Measurements from ENCODE around the gene FAM20A. TPM values are rescaled to one million over a fixed set of nuclear protein-coding genes. Genes with fewer than 3 reads are reported as not detected.
"Not testable (repeated sequence)": the region's sequence is repeated elsewhere in the genome, so short reads cannot be mapped to it uniquely, and the experiment has no call there.

The FAM20A gene
- total RNA-seq, 4 donors from 2014 or later = 0.78 to 6.4 (median 4.7) TPM

- DNase-seq (ENCODE audit: low spot score in 2 of 2) = no peak
- WGBS = 72% methylated on average over 2 of the region's 2 CpGs
- Histone ChIP-seq H3K4me1 (peaks cover 8% of the 10 kb centered on the region), H3K36me3 (no peaks in the 10 kb centered on the region), H3K9me3 (no peaks in the 10 kb centered on the region), H3K4me3 (no peak overlapping the region), H3K27ac (no peak overlapping the region), H3K27me3 (no peaks in the 10 kb centered on the region)
- TF ChIP-seq CTCF (IDR thresholded peaks at IDR 0.05) = no peak
- no peak for TF ChIP-seq POLR2A (IDR thresholded peaks at IDR 0.05)
- no peak for TF ChIP-seq EP300 (IDR thresholded peaks at IDR 0.05)
- no peak for TF ChIP-seq POLR2AphosphoS5 (IDR thresholded peaks at IDR 0.05)
Measured at GRCh38 chr17:68587847-68588246, 13.3 kb downstream of the FAM20A start.

GRCh38 chr17:68587026-68587425, 14.1 kb downstream of the FAM20A start:
- 97% methylated on average over 5 of the region's 5 CpGs for WGBS
- Histone ChIP-seq H3K27ac (no peak overlapping the region), H3K9me3 (no peaks in the 10 kb centered on the region), H3K4me3 (no peak overlapping the region), H3K36me3 (no peaks in the 10 kb centered on the region), H3K27me3 (no peaks in the 10 kb centered on the region), H3K4me1 (peaks cover 8% of the 10 kb centered on the region)
- DNase-seq (ENCODE audit: low spot score in 2 of 2) = no peak
- no peak for TF ChIP-seq POLR2A (IDR thresholded peaks at IDR 0.05)
- TF ChIP-seq CTCF (IDR thresholded peaks at IDR 0.05) = no peak
- TF ChIP-seq POLR2AphosphoS5 (IDR thresholded peaks at IDR 0.05) = no peak

GRCh38 chr17:68585643-68586042, 15.5 kb downstream of the FAM20A start:
- H3K4me3 ChIP-seq = no peak overlapping the region
- H3K27me3 ChIP-seq = no peaks in the 10 kb centered on the region
- peaks cover 9% of the 10 kb centered on the region for H3K4me1 ChIP-seq
- no peak for DNase-seq (ENCODE audit: low spot score in 2 of 2)
- no peaks in the 10 kb centered on the region for H3K9me3 ChIP-seq
- WGBS = 57% methylated on average over 4 of the region's 4 CpGs
- H3K36me3 ChIP-seq = no peaks in the 10 kb centered on the region
- H3K27ac ChIP-seq = no peak overlapping the region
- no peak for TF ChIP-seq POLR2A (IDR thresholded peaks at IDR 0.05)
- no peak for TF ChIP-seq EP300 (IDR thresholded peaks at IDR 0.05)
- no peak for TF ChIP-seq POLR2AphosphoS5 (IDR thresholded peaks at IDR 0.05)
- TF ChIP-seq CTCF (IDR thresholded peaks at IDR 0.05) = no peak

- 56% methylated on average over 5 of the region's 5 CpGs for WGBS
Measured at GRCh38 chr17:68584581-68585303, 16.4 kb downstream of the FAM20A start.

GRCh38 chr17:68582867-68583266, 18.3 kb downstream of the FAM20A start:
- not testable (repeated sequence) for H3K27me3 ChIP-seq; DNase-seq (ENCODE audit: low spot score in 2 of 2); H3K9me3 ChIP-seq; H3K4me3 ChIP-seq; H3K36me3 ChIP-seq; H3K27ac ChIP-seq
- peaks cover 18% of the 10 kb centered on the region for H3K4me1 ChIP-seq
- WGBS = 49% methylated on average over 6 of the region's 6 CpGs

More at GRCh38 chr17:68584581-68585303, 16.4 kb downstream of the FAM20A start:
- no peaks in the 10 kb centered on the region for H3K9me3 ChIP-seq
- no peak for DNase-seq (ENCODE audit: low spot score in 2 of 2)
- no peak overlapping the region for H3K4me3 ChIP-seq
- H3K36me3 ChIP-seq = no peaks in the 10 kb centered on the region
- no peaks in the 10 kb centered on the region for H3K27me3 ChIP-seq
- no peak for TF ChIP-seq EP300 (IDR thresholded peaks at IDR 0.05)
- no peak for TF ChIP-seq CTCF (IDR thresholded peaks at IDR 0.05)
- no peak for TF ChIP-seq POLR2A (IDR thresholded peaks at IDR 0.05)
- no peak for TF ChIP-seq POLR2AphosphoS5 (IDR thresholded peaks at IDR 0.05)
- H3K4me1 ChIP-seq = peaks cover 11% of the 10 kb centered on the region
- no peak overlapping the region for H3K27ac ChIP-seq
